ENCODE measurements around the gene ZNF613.

- TF ChIP-seq CTCF (IDR thresholded peaks at IDR 0.05) (no peak), POLR2A (IDR thresholded peaks at IDR 0.05) (no peak)
These were observed 25.4 kb upstream of the ZNF613 start for GRCh38 chr19:51901860-51902259.
